Neural progenitor cell (in vitro differentiated cells): ENCODE data around the gene TBL1X.

Experiments
- CTCF ChIP-seq: fragments of 200-600 bp; sonication (generic); IDR thresholded peaks from 2 replicates; pipeline ENCODE4 v1.5.1; 2017; ENCODE audit warnings: antibody characterized with exemption, mild to moderate bottlenecking
- EZH2 ChIP-seq: fragments of 200-600 bp; sonication (generic); IDR thresholded peaks from 2 replicates; pipeline ENCODE4 v1.6.1; 2017; ENCODE audit warnings: antibody characterized with exemption, mild to moderate bottlenecking, moderate library complexity
- EZH2phosphoT487 ChIP-seq: fragments of 200-600 bp; sonication (generic); IDR thresholded peaks from 2 replicates; pipeline ENCODE4 v1.6.1; 2017; ENCODE audit warnings: antibody characterized with exemption

- TF ChIP-seq EZH2 (no peak), CTCF (no peak), EZH2phosphoT487 (no peak)
Observed at GRCh38 chrX:9555354-9555753, 90.5 kb downstream of the TBL1X start.
